H1 (cell line): ENCODE measurements around the gene CDIPT.

Experiments
- BRCA1 ChIP-seq: IDR thresholded peaks from 2 replicates; pipeline ENCODE4 v1.6.1; 2012; ENCODE audit warnings: low read depth, low read length, improper control_type of control experiment
- CHD2 ChIP-seq: IDR thresholded peaks from 2 replicates; pipeline ENCODE4 v1.6.1; 2012; ENCODE audit warnings: low read length, improper control_type of control experiment
- CHD7 ChIP-seq: fragments of 300-600 bp; sonication (generic); IDR thresholded peaks from 2 replicates; pipeline ENCODE4 v1.7.1; 2012; ENCODE audit warnings: low read length, moderate library complexity, mild to moderate bottlenecking, inconsistent platforms; ENCODE audit not compliant: insufficient replicate concordance
- CTCF ChIP-seq, 3 experiments: IDR thresholded peaks; 1 replicate in 2 of 3; 2 replicates in 1 of 3; pipeline versions ENCODE4 v1.5.1 to v1.6.1; 2011; ENCODE audit warnings: low read length in 3 of 3, mild to moderate bottlenecking in 3 of 3, inconsistent platforms in 2 of 3, low read depth in 1 of 3, moderate library complexity in 1 of 3; ENCODE audit not compliant: insufficient read depth in 1 of 3; ENCODE audit errors: control extremely low read depth in 1 of 3
- GTF2F1 ChIP-seq: IDR thresholded peaks from 2 replicates; pipeline ENCODE4 v1.6.1; 2012; ENCODE audit warnings: low read depth, low read length, improper control_type of control experiment, borderline replicate concordance
- POLR2A ChIP-seq, 2 experiments: IDR thresholded peaks; 1 replicate in 1 of 2; 2 replicates in 1 of 2; pipeline ENCODE4 v1.6.1; 2011; ENCODE audit warnings: low read depth in 2 of 2, low read length in 2 of 2, mild to moderate bottlenecking in 2 of 2; ENCODE audit errors: control extremely low read depth in 1 of 2
- SIN3A ChIP-seq, 2 experiments: IDR thresholded peaks in 1 of 2; conservative IDR thresholded peaks in 1 of 2; 2 replicates each; pipeline ENCODE4 v1.6.1; 2011 to 2012; ENCODE audit warnings: low read length in 2 of 2, improper control_type of control experiment in 1 of 2, low read depth in 1 of 2, mild to moderate bottlenecking in 1 of 2
- SIX5 ChIP-seq: IDR thresholded peaks from 2 replicates; pipeline ENCODE4 v1.6.1; 2011; ENCODE audit warnings: mild to moderate bottlenecking, low read depth, low read length
- ZNF274 ChIP-seq: IDR thresholded peaks from 2 replicates; pipeline ENCODE4 v1.7.0; 2012; ENCODE audit warnings: low read length, borderline replicate concordance; ENCODE audit errors: extremely low read depth

- TF ChIP-seq POLR2A (IDR thresholded peaks at IDR 0.05; ENCODE audit: control extremely low read depth in 1 of 2, low read depth in 2 of 2, low read length in 2 of 2) = no peak
- TF ChIP-seq CTCF (IDR thresholded peaks at IDR 0.05; ENCODE audit: control extremely low read depth in 1 of 3, insufficient read depth in 1 of 3, low read depth in 1 of 3, low read length in 3 of 3) = no peak
- no peak for TF ChIP-seq GTF2F1
- no peak for TF ChIP-seq BRCA1
- TF ChIP-seq CHD2 = no peak
- TF ChIP-seq ZNF274 = no peak
- TF ChIP-seq SIN3A (conservative IDR thresholded peaks at IDR 0.05 in 1 of 2, IDR thresholded peaks at IDR 0.05 in 1 of 2; ENCODE audit: low read depth in 1 of 2, low read length in 2 of 2) = no peak
- TF ChIP-seq SIX5 = no peak
- TF ChIP-seq CHD7 = no peak
These were observed 31.5 kb downstream of the CDIPT start for GRCh38 chr16:29831490-29831889.
